D721Med (cell line): ENCODE measurements around the gene NT5DC4.

Experiments used
- DNase-seq: peaks from one replicate; pipeline ENCODE4 v3.0.0; 2011; ENCODE audit warnings: low spot score; ENCODE audit not compliant: insufficient read length
- FAIRE-seq: peaks from 2 replicates; lab custom pipeline; 2011; peaks lifted over from hg19 to GRCh38; lab: Jason Lieb, UNC
- CTCF ChIP-seq: IDR thresholded peaks from 2 replicates; pipeline ENCODE4 v1.5.1; 2012; ENCODE audit warnings: mild to moderate bottlenecking, control low read depth; ENCODE audit not compliant: insufficient read depth; ENCODE audit errors: missing control alignments

NT5DC4 gene

GRCh38 chr2:112723995-112724394 is 3.2 kb downstream of the NT5DC4 start:
- FAIRE-seq (no peak), DNase-seq (no peak)
- TF ChIP-seq CTCF, result no peak

- FAIRE-seq (no peak), DNase-seq (no peak)
- peak; percentile 11 for TF ChIP-seq CTCF
Measured at GRCh38 chr2:112724591-112725525, 4.0 kb downstream of the NT5DC4 start.

GRCh38 chr2:112725545-112726457 is 5.0 kb downstream of the NT5DC4 start:
- DNase-seq, result no peak
- TF ChIP-seq CTCF, result no peak
- no peak for FAIRE-seq

GRCh38 chr2:112726487-112727190 is 5.8 kb downstream of the NT5DC4 start:
- peak; percentile 99 for TF ChIP-seq CTCF
- FAIRE-seq (no peak), DNase-seq (peak; percentile 97)

GRCh38 chr2:112727276-112728028 is 6.6 kb downstream of the NT5DC4 start:
- TF ChIP-seq CTCF, result no peak
- DNase-seq, result no peak
- no peak for FAIRE-seq

- FAIRE-seq, result no peak
- TF ChIP-seq CTCF, result no peak
- DNase-seq, result no peak
Measured at GRCh38 chr2:112728029-112728362, 7.2 kb downstream of the NT5DC4 start.
